ENCODE measurements around the gene PCSK1.
A peak's percentile ranks its signal among the peaks of the same experiment; 100 is the strongest.

Gene PCSK1

DNA sequence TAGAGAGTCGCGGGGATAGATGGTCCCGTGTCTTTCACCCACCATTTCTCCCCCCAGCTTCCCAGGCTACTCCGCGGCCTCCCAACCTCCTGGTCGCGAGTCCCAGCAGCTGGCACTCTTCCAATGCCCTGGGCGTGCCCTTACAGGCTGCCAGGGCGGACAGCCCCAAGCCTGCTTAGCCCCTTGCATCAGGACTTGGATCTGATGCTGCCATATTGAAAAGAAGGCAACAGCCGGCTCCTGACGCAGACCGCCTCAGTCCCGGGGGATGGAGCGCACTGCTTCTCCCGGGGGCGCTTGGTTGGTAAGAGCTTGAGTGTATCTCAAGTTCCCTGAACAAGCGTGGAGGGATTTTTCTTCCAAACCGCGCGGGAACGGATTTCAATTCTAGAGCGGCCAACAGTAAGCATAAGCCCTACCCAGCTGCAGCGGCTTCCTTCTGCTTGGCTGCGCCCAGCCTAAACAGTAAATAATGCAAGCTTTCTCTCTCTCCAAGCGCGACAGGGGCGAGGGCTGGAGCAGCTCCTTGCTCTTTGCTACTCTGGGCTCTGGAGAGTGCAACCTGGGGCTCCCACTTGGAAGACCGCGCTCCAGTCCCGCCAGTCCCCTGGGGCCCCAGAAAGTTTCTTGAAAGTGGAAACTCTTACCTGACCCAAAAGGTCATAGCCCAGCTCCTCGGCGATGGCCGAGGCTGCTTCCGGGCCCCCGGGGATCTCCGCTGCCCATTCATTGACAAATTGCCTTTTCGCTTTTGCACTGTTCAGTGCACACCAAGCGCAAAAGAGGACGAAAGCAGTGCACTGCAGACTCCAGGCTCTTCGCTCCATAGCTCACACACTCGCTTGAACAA is 607 bp downstream of the PCSK1 start:
- no peak for DNase-seq (ENCODE audit: low read depth in 2 of 2)
- TF ChIP-seq, protein P1, sequence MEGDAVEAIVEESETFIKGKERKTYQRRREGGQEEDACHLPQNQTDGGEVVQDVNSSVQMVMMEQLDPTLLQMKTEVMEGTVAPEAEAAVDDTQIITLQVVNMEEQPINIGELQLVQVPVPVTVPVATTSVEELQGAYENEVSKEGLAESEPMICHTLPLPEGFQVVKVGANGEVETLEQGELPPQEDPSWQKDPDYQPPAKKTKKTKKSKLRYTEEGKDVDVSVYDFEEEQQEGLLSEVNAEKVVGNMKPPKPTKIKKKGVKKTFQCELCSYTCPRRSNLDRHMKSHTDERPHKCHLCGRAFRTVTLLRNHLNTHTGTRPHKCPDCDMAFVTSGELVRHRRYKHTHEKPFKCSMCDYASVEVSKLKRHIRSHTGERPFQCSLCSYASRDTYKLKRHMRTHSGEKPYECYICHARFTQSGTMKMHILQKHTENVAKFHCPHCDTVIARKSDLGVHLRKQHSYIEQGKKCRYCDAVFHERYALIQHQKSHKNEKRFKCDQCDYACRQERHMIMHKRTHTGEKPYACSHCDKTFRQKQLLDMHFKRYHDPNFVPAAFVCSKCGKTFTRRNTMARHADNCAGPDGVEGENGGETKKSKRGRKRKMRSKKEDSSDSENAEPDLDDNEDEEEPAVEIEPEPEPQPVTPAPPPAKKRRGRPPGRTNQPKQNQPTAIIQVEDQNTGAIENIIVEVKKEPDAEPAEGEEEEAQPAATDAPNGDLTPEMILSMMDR (IDR thresholded peaks at IDR 0.05; ENCODE audit: low read depth, low read length): no peak
- peak overlapping the region in 1 of 2 donors; percentile 3 for H3K4me3 ChIP-seq (replicated peaks in 1 of 2; ENCODE audit: low read depth in 2 of 2, low read length in 2 of 2)

DNA sequence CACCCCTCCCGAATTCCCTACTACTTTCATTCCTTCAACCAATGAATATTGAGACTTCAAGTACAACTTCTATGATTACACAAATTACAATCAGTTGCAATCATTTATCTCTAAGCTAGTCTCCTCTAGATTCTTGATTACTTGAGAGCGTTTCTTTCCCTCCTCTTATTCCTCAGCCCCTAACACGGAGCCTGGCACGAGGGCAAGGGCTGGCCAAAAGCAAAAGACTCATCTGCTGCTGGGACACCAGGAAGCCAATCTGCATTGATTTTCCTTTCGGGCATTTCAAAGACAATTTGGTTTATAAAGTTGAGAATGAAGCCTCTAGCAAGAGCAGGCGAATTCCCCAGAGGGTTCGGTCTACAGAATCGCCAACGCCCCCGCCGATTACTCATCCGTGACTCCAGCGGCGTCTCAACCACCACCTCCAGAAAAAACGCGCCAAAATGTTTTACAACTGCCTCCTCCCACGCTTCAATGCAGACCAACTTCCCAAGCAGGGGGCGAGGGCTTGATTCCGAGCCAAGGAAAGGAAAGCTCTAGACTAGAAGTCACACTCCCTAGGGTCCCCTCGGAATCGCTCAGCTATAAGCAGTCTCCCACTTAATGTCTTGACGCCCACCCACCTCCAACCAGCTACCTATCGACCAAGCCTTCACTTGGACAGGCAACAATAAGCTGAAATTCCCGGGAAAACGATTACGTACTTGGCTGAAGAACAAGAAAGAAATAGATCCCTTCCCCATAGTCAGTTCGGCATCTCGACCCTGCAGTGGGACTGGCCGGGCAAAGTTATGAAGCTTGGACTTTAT is 1.5 kb downstream of the PCSK1 start:
- H3K4me3 ChIP-seq (replicated peaks in 1 of 2; ENCODE audit: low read depth in 2 of 2, low read length in 2 of 2): no peak overlapping the region
- peak; percentile 30 to 79 for DNase-seq (ENCODE audit: low read depth in 2 of 2)
- TF ChIP-seq, protein P1 (IDR thresholded peaks at IDR 0.05; ENCODE audit: low read depth, low read length): no peak

DNA sequence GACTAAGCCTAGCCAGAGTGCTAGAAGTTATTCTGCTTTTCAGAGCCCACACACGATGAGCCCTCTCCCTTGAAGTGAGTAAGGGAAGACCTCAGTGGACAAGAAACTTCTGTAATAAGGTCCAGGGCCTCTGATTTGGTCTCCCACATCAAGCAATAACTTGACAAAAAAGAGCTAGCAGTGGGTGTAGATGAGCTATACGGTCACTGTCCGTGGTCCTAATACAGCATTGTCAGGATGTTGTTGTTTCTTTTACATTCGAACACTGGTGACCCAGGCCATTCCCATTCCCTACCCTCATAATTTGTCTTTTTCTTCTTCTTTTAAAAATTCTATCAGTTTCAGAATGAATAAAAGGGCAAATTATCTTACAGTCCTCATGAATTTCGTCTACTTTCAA is 5.2 kb downstream of the PCSK1 start:
- H3K4me3 ChIP-seq (replicated peaks in 1 of 2; ENCODE audit: low read depth in 2 of 2, low read length in 2 of 2): no peak overlapping the region
- DNase-seq (ENCODE audit: low read depth in 2 of 2): peak; percentile 20 to 49
- TF ChIP-seq, protein P1 (IDR thresholded peaks at IDR 0.05; ENCODE audit: low read depth, low read length): no peak

DNA sequence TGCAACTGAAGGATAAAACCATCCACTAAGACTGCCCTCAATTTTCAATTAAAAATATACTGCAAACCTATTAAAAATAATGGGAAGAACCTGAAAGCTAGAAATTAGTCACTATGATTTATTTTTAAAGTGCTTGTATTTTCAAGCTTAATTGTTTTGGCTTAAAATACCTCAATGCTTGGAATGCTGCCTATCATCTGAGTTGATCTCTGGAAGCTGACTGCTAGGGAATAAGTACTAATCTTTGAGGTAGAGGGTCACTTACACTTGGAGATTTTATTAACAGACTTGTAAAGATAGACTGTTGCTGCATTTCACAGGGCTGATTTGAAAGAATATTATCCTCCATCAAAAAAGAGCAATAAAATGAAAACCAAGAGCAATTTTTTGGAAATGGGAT is 6.2 kb downstream of the PCSK1 start:
- no peak for DNase-seq (ENCODE audit: low read depth in 2 of 2)
- TF ChIP-seq, protein P1 (IDR thresholded peaks at IDR 0.05; ENCODE audit: low read depth, low read length): no peak
- no peak overlapping the region for H3K4me3 ChIP-seq (replicated peaks in 1 of 2; ENCODE audit: low read depth in 2 of 2, low read length in 2 of 2)

DNA sequence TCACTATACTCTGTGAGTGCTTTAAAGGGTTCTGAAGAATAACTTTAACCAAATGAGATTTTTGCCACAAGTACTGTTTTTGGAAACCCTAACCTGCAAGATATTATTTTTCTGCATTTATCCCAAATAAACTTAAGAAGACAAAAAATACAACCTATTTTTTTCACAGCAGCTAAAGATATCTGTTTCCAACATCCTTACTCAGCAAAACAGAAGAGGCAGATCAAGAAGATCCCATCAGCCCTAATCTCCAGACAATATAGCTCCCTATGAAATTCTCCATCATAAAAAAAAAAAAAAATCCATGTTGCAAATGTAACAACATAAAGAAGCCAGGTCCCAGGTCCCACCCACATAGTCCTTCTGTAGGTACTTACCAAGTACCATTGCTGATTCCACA is 7.6 kb downstream of the PCSK1 start:
- TF ChIP-seq, protein P1 (IDR thresholded peaks at IDR 0.05; ENCODE audit: low read depth, low read length): no peak
- H3K4me3 ChIP-seq (replicated peaks in 1 of 2; ENCODE audit: low read depth in 2 of 2, low read length in 2 of 2): no peak overlapping the region
- no peak for DNase-seq (ENCODE audit: low read depth in 2 of 2)

DNA sequence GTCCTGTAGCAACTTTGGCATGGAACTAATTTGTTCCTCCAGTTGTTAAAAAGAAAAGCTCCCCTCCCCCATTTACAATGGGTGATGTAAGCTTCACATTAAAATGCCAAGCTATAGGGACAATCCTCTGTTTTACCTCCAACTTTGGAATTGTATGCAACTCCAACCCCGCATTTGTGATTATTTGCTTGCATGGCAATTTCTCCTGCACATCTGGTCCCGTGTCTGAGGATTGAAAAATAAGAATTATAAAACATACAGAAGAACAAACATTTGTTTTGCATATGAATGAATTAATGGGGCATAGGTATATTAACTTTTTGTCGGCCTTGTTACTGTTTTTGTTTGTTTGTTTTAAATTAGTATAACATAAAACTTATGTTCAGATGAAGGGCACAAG is 17.2 kb downstream of the PCSK1 start:
- no peak for DNase-seq (ENCODE audit: low read depth in 2 of 2)
- no peak overlapping the region for H3K4me3 ChIP-seq (replicated peaks in 1 of 2; ENCODE audit: low read depth in 2 of 2, low read length in 2 of 2)
- TF ChIP-seq, protein P1 (IDR thresholded peaks at IDR 0.05; ENCODE audit: low read depth, low read length): no peak

All from cardiac fibroblast (primary cell).